KOPT-K1 (cell line): ENCODE measurements around the gene CD300H.

Experiments used
- H3K27ac ChIP-seq: fragments of 200-600 bp; sonication (generic); 2 replicates; pipeline ENCODE4 v1.5.1; 2016; ENCODE audit warnings: antibody characterized with exemption, mild to moderate bottlenecking, low read depth, low read length; ENCODE audit not compliant: poor library complexity, severe bottlenecking
- H3K36me3 ChIP-seq: fragments of 200-600 bp; sonication (generic); 2 replicates; pipeline ENCODE4 v1.5.1; 2017; ENCODE audit warnings: antibody characterized with exemption, mild to moderate bottlenecking, low read length, moderate library complexity; ENCODE audit not compliant: insufficient read depth
- H3K9me3 ChIP-seq: fragments of 200-600 bp; sonication (generic); 2 replicates; pipeline ENCODE4 v1.5.1; 2017; ENCODE audit warnings: antibody characterized with exemption, low read length, mild to moderate bottlenecking; ENCODE audit not compliant: insufficient read depth, poor library complexity, severe bottlenecking

The CD300H gene

DNA sequence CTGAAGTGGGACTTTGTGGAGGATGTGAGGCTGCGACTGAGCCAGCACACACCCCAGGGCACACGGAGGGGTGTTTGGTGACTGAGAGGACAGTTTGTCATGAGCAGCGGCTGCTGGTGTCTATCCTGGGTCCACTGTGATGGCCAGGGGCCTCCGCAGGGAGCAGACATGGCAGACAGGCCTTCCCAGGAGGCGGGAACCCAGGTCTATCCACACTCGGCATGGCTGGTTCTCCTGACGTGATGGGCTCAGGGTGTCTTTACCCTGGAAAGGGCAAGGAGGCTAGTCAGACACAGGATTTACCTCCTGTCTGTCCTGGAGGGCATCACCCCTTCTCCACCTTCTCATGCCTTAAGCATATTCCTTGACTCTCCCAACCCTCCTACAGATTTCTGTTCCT lies 20.7 kb downstream of the CD300H start:
- Histone ChIP-seq H3K27ac (no peak overlapping the region), H3K9me3 (no peaks in the 10 kb centered on the region), H3K36me3 (no peaks in the 10 kb centered on the region)

DNA sequence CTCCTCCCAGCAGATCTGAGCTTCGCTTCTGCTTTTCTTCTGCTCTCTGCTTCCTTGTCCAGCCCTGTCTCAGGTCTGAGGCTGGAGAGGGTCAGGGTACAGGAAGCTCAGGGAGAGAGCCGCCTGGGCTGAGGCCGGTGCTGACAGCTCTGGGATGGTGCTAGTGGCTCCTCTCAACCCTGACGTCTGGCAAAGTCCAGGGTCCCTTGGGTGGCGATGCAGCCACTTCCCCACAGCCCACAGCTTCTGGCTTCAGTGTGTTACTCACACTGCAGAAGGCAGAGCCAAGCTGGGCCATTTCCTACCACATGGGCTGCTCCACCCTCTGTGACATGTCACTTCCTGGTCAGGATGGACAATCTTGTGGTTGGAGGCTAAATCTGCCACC lies 21.5 kb downstream of the CD300H start, which contains the start of gene CD300C:
CD300C (minus strand) TSS at position 273 of the 388 bp plus-strand sequence. CDS start 333 bp downstream, outside the sequence.
- Histone ChIP-seq H3K36me3 (no peaks in the 10 kb centered on the region), H3K27ac (no peak within 1 kb of the TSS), H3K9me3 (no peaks in the 10 kb centered on the region)

DNA sequence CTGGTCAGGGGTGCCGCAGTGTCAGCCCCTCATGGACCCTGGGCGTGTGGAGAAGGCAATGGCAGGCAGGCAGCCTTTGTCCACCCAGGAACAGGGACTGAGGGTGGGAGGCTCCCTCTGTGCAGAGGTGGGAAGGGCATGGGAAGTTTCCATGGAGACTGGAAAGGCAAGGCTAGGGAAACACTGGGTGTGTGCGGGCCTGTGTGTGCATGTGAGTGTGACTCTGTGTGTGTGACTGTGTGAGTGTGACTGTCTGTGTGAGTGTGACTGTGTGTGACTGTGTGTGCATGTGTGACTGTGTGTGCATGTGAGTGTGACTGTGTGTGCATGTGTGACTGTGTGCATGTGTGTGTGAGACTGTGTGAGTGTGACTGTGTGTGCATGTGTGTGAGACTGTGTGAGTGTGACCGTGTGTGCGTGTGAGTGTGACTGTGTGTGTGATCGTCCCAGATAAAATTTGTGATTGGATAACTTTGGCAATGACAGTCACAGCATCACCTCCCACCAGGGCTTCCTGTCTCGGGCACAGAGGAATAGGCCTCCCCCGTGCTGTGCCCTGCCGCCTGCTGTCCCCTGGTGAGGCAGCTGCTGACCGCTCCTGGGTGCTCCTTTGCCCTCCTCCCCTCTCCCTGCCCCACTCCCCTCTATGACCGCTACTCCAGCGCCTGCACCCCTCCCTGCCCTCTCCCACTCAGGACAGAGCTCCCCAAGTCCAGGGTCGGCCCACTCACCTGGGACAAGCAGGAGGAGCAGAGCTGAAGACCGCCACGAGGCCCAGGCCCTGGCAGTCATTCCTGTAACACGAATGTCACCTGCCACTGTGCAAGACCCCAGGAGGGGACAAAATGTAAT lies 22.1 kb downstream of the CD300H start:
- no peak overlapping the region for H3K27ac ChIP-seq
- no peaks in the 10 kb centered on the region for H3K9me3 ChIP-seq
- no peaks in the 10 kb centered on the region for H3K36me3 ChIP-seq

DNA sequence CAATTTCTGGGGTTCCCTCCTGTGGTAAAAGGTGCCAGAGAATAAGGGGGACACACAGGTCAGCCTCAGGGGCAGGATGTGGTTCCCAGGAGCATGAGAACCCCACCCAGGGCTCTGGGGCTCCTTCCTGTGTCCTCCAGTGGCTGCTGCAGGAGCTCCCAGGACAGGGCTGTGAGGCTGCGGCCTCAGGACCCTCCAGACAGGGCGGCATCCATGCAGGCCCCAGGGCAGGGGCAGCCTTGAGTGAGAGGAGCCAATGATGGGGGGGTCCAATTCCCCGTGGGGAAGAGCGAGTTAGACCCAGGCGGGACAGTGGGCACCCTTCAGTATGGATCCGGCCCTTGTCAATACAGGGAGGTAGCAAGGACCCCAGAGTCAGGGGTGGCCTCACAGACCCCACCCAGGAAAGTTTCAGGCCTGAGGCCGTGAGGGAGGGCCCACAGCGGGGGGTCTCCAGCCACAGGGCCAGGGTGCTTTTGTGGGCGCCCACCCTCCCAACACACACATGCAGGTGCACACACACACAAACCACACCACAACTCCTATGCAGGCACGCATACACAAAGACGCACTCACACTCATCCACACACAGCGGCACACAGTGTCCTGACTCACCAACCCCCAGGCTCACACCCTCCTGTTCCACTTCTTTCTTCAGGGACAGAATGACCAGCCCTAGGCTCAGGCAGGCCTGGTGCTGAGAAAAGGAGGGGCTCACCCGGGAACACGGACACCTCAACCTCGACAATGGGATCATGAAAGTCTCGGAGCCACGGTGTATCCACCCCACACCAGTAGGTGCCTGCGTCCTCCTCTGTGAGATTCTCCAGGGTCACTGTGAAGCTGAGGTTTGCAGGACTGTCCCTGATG lies 23.2 kb downstream of the CD300H start:
- no peak overlapping the region for H3K27ac ChIP-seq
- H3K9me3 ChIP-seq, result no peaks in the 10 kb centered on the region
- no peaks in the 10 kb centered on the region for H3K36me3 ChIP-seq

DNA sequence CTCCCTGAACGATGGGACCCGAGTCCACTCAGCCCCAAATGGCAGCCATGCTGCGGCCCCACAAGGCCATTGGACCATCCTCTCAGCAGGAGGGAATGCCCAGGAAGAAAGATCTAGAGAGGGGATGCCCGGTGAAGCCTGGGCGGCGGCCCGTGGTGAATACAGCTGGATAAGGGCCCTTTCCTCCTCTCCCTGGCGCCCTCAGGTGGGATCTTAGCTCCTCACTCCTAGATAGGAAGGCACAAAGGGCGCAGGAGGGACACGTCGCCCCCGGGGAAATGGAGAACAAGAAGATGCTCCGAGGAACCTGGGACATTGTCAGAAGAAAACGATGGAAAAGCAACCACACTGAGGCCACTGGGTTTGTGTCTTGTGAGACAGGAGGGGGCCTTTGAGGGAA lies 23.9 kb downstream of the CD300H start:
- no peak overlapping the region for H3K27ac ChIP-seq
- no peaks in the 10 kb centered on the region for H3K36me3 ChIP-seq
- H3K9me3 ChIP-seq, result no peaks in the 10 kb centered on the region

DNA sequence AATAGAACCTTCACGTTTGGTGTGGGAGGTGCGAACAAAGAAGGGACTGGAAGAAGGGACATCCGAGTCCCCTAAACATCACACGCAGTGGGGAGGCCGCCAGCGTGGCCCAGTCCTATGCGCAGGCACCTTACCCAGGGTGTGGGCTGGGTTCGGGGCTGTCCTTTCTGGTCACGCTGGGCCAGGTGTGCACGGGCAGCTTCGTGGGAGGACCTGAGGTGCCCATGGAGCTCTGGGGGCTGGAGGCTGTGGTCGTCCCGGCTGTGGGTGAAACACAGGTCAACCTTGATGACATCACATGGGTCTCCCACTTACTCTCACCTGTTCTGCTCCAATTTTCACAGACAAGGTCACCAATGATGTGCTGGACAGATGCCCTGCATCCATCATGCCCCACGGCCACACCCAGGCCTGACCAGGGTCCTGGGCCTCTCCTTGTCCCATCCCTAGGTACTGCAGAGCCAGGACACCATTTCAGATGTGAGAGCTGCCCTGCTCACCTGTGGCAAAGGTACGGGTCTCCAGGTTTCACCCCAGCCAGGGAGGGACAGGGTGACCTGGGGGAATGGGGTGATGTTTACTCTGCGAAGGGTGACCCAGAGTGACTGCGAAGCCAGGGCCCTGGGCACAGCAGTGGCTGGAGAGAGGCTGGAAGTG lies 24.5 kb downstream of the CD300H start:
- Histone ChIP-seq H3K36me3 (no peaks in the 10 kb centered on the region), H3K27ac (no peak overlapping the region), H3K9me3 (no peaks in the 10 kb centered on the region)

DNA sequence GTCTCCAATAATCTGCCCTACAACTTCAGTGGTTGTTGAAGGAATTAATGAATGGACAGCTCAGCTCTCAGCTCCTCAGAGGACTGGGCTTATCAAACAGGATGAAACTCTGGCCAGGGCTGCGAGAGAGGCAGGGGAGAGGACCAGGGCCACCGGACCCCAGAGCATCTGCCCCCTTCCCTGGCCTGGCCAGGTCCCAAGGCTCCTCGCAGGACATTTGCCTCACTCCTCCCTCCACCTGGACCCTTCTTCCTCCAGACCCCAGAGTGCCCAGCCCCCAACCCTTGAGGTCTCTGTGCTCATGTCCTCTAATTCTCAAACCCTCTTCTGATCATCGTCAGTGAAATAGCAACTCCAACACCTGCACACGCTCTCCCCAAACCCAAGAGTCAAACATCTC lies 25.1 kb downstream of the CD300H start:
- no peak overlapping the region for H3K27ac ChIP-seq
- H3K9me3 ChIP-seq, result no peaks in the 10 kb centered on the region
- no peaks in the 10 kb centered on the region for H3K36me3 ChIP-seq

DNA sequence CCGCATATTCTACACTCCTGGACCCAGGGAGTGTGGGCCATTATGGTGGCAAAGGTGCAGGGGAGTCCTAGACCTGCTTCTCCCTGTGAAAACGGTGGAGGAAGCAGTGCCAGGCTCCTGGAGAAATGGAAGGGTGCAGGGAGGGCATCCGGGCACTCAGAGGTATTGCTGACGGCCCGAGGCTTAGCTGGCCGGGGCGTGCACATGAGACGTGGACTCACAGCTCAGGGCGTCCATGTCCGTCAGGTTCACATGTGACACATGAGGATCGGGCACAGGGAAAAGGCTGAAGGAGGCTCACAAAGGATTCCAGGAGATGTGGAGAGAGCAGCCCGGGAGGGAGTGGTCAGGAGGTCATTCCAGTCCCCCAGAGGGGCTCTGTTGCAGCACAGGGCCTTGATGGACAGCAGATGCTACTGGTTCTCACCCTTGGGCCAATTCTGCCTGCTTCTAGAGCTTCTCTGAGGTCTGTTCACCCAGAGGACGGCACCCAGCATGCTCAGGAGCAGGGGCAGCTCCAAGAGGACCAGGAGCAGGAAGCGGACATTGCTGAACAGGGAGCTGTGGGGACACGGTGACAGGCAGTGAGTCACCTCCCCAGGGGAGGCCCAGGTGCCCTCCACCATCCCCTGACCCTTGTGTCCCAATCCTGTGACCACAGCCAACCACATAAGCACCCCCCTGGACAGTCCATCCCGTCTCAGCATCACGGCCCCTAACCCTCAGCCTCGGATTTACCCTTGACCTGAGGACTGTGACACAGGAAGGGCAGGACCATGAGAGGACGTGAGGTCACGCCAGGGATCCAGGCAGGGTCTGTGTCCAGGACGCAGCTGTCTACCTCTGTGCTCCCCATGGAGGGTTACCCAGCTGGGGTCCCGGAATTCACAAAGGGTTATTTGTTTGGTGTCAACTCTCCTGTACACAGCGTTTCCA lies 25.9 kb downstream of the CD300H start:
- Histone ChIP-seq H3K36me3 (no peaks in the 10 kb centered on the region), H3K9me3 (no peaks in the 10 kb centered on the region), H3K27ac (no peak overlapping the region)

DNA sequence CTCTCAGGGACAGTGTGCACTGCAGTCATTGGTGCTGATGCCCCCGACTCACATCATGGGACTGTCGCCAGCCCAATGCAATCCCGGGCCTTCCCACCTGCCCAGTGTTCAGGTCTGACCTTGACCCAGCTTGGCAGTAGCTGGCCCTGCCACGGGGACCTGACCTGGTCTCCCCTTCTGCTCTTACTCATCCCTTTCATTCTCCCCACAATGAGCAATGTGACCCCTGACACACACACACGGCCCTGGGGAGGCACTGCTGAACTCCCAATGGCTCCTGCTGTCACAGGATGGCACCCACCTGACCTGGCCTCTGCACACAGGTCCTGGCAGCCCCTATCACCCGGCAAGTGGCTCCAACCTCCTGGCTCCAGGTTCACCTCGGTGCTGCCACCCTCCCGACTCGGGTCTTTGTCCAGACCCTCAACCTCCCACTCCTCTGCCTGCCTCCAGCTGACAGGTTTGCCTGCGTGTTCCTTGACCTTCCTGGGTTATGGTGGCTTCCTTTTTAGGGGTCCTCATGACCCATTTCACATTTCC lies 28.0 kb downstream of the CD300H start:
- Histone ChIP-seq H3K9me3 (peaks cover 4% of the 10 kb centered on the region), H3K36me3 (no peaks in the 10 kb centered on the region), H3K27ac (no peak overlapping the region)

DNA sequence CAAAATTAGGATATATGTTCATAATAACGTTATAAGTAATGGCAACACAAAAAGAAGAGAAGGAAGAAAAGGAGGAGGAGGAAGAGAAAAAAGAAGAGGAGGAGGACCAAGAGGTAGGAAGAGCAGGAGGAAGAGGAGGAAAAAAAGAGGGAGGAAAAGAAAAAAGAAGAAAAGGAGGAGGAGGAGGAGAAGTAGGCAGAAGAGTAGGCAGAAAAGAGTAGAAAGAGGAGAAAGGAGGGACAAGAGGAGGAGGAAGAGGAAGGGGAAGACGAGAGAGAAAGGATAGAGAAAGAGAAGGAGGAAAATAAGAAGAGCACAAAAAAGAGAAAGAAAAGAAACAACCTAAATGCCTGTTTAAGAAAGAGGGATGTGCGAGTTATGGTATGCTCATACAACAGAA lies 30.4 kb downstream of the CD300H start:
- Histone ChIP-seq H3K36me3 (no peaks in the 10 kb centered on the region), H3K9me3 (peaks cover 4% of the 10 kb centered on the region), H3K27ac (no peak overlapping the region)

DNA sequence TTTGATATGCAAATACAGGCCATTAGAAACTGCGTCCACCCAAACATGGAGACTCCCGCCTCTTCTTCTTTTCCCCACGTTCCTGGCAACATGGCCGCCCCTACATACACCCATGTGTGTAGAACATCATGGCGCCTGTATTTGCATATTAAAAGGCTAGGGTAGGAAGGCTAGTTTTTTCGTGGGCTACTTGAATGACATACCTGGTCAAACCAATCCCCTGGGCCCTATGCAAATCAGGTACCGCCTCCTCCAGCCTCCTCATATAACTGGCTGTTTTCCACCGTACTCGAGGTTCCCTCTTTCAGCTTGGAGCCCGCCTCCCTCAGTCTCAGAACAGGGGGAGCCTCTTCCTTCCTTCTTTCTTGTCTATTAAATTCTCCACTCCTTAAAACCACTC lies 35.2 kb downstream of the CD300H start:
- Histone ChIP-seq H3K9me3 (peaks cover 4% of the 10 kb centered on the region), H3K27ac (no peak overlapping the region), H3K36me3 (no peaks in the 10 kb centered on the region)

DNA sequence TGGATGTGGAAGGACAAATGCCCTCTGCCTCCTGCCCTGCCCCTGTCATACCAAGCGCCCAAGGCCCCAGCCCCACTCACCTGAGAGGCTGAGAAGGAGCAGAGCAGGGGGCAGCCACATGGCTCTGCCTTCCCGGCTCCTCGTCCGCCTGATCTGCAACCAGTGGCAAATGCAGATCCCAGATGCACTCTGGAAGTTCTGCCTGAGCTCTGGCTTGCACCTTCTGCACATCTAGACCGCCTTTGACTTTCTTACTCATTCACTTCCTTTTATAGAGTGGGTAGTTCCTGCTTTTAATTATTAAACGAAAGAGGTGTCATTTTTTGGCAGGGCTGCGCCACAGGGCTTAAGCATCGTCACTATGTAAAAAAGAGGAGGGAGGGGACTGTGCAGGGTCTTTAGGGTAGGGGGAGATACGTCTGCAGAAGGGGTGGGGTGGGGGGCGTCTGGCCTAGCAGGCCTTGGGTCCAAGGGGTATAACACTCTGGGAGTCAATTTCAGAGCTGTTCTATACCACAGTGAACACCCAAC lies 36.0 kb downstream of the CD300H start, which contains the start of gene CD300LB:
CD300LB (minus strand) TSS at position 245 of the 531 bp plus-strand sequence; CDS start at position 120, 125 bp downstream.
- H3K9me3 ChIP-seq, result peaks cover 4% of the 10 kb centered on the region
- no peak within 1 kb of the TSS for H3K27ac ChIP-seq
- no peaks in the 10 kb centered on the region for H3K36me3 ChIP-seq

DNA sequence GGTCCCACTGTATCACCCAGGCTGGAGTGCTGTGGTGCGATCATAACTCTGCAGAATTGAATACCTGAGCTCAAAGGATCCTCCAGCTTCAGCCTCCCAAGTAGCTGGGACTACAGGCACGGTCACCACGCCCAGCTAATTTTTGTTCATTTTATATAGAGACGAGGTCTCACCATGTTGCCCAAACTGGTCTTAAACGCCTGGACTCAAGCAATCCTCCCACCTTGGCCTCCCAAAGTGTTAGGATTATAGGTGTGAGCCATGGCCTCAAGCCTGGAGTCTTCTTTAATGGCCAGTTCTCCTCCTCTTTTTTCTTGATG lies 36.5 kb downstream of the CD300H start:
- H3K36me3 ChIP-seq, result no peaks in the 10 kb centered on the region
- peaks cover 3% of the 10 kb centered on the region for H3K9me3 ChIP-seq
- no peak overlapping the region for H3K27ac ChIP-seq

DNA sequence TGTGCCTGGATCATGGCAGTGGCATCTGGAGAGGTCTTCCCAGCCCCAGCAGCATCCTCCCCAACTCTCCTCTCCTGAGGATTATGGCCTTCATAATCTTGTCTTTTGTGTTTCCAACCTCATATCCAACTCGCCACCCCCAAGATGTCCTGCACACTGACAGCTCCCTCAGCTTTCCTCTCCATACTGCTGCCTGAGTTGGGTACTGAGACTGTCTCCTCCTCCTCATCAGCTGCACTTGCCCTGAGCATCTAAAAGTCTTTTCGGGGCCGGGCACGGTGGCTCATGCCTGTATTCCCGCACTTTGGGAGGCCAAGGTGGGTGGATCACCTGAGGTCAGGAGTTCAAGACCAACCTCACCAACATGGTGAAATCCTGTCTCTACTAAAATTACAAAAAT lies 38.1 kb downstream of the CD300H start:
- no peaks in the 10 kb centered on the region for H3K36me3 ChIP-seq
- H3K9me3 ChIP-seq, result no peaks in the 10 kb centered on the region
- H3K27ac ChIP-seq, result no peak overlapping the region
